Measurements from ENCODE around the gene NDUFAF3.
A peak's percentile ranks its signal among the peaks of the same experiment; 100 is the strongest.

Gene NDUFAF3, protein sequence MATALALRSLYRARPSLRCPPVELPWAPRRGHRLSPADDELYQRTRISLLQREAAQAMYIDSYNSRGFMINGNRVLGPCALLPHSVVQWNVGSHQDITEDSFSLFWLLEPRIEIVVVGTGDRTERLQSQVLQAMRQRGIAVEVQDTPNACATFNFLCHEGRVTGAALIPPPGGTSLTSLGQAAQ

GRCh38 chr3:49021813-49022687 is at the start of gene NDUFAF3:
NDUFAF3 (plus strand) TSS chr3:49022121; CDS start chr3:49022145, 24 bp downstream.
- peak; percentile 90 for DNase-seq

- DNase-seq = no peak
These were observed 47.7 kb upstream of the NDUFAF3 start for GRCh38 chr3:48974076-48974864.

GRCh38 chr3:48979451-48979850 is 42.5 kb upstream of the NDUFAF3 start:
- DNase-seq = no peak

- DNase-seq = no peak
These were observed 41.6 kb upstream of the NDUFAF3 start for GRCh38 chr3:48980295-48980694.

DNA sequence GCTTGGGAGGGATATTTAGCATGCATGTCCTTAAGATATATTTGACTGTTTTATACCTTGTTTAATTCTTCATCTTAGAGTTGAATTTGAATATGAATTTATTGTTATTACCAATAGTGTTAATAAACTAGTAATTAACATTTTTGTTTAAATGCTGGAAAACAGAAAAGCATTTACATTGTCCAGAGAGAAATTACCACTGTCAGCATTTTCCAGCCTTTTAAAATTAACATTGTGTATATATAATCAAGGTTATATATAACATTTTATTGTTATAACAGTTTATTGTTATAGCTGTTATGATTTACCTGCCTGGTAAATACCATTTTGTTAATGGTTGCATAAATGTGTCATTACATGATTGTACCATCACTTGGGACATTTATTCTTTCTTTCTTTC is 39.9 kb upstream of the NDUFAF3 start:
- no peak for DNase-seq

- DNase-seq = no peak
These were observed 39.2 kb upstream of the NDUFAF3 start for GRCh38 chr3:48982686-48983085.

- DNase-seq = no peak
These were observed 38.8 kb upstream of the NDUFAF3 start for GRCh38 chr3:48983096-48983495.

- DNase-seq = no peak
These were observed 37.3 kb upstream of the NDUFAF3 start for GRCh38 chr3:48984663-48985062.

- no peak for DNase-seq
These were observed 36.0 kb upstream of the NDUFAF3 start for GRCh38 chr3:48985831-48986376.

DNA sequence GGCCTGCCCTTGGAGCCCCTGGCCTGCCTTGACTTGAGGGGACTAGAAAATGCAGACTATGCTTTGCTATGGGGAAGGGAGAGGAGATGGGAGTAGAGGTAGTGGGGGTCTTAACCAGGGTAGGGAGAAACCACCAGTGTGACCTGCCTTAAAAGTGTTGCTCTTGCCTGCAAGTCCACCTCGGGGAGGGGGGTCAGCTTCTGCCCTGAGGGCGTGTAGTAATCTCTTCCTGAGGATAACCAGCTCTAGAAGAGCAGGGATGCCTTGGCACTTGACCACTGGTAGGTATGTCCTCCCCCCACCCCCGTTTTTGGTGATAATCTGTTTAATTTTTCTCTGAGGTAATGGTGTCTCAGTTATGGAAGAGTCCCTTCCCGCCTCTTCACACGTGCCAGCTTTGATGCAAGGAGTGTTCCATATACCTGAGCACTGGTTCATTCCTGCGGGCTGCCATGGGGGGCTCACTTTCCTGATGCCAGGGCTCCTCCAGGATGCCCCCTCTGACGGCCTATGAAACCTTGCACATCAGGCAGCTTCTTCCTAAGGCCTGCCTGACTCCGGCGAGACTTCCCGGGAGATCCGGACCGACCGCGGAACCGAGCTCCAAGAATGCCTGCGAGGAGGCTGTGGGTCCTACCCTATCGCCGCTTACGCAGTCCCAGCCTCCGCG is 32.7 kb upstream of the NDUFAF3 start:
- DNase-seq = no peak

GRCh38 chr3:48989796-48990635 is 31.9 kb upstream of the NDUFAF3 start, which contains the start of gene P4HTM:
P4HTM (plus strand) TSS chr3:48990241; CDS start chr3:48990257, 16 bp downstream.
- DNase-seq = peak; percentile 91

GRCh38 chr3:48990636-48991469 is 31.1 kb upstream of the NDUFAF3 start:
- peak; percentile 49 for DNase-seq

GRCh38 chr3:48991851-48992545 is 29.9 kb upstream of the NDUFAF3 start:
- DNase-seq = no peak

GRCh38 chr3:48993834-48994233 is 28.1 kb upstream of the NDUFAF3 start:
- DNase-seq = no peak

DNA sequence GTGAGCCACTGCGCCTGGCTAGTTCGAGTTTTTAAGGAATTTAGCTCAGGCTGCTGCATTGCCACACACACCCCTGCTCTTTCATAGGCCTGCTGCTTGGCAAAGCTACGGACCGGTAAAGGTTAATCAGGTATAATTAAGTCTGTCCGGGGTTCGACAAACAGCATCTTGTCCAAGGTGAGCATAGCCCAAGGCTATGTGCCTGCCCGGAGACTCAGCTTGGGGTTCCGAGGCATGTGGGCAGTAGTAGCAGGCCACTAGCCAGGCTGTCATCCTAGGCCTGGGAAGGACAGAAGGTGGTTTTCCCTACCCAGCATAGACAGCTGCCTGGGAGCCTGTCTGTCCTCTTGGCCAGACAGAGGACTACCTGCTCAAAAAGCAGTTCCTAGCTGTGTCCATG is 25.3 kb upstream of the NDUFAF3 start:
- no peak for DNase-seq

GRCh38 chr3:48997102-48997635 is 24.8 kb upstream of the NDUFAF3 start:
- no peak for DNase-seq

DNA sequence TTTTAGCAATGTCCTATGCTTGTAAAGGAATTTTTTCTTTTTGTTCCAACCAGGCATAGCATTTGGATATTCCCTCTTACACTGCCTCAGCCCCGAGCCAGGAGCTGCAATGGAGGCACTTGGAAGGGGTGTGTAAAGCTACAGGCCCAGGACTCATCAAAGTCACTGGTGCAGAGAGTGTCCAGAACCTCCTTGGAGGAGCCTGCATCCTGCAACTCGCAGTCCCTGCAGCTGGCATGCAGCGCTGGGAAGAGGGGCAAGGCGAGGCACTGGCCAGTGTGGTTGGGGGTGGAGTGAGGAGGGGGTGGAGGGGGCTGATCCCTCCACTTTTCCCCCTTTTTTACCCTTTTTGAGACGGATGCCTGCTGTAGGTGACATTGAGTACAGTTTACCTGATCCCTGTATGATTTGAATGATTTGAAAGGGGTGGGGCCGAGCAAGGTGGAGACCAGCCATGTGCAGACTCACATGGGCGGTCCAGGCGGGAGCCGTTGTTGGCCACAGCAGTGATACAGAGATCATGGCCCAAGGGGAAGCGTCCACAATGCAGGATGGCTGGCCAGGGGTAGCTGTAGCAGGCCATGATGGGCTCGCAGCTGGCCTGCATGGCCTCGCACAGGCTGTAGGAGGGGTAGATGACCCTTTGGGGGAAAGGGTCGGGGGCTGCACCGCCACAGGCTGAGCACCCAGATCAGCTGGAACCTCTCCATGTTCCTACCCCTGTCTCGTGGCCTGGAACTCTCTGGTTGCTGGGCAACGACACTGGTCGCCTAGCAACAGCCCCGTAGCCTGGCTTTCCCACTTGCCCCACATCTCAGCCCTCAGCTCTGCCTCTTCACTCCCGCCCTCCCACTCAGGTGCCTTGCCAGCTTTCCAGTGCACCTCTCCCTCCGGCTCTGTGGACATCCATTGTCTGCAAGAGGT is 23.9 kb upstream of the NDUFAF3 start:
- DNase-seq = peak; percentile 38

- DNase-seq = no peak
These were observed 22.6 kb upstream of the NDUFAF3 start for GRCh38 chr3:48999085-48999858.
